Upper lobe of left lung (tissue), 6 donors: ENCODE data around the gene CARD18. TPM values are rescaled to one million over a fixed set of nuclear protein-coding genes. Genes with fewer than 3 reads are reported as not detected.
"Not testable (repeated sequence)": the region's sequence is repeated elsewhere in the genome, so short reads cannot be mapped to it uniquely, and the experiment has no call there.

Experiments
- ATAC-seq, 2 donors: fragments of 200-7000 bp; cut with Tn5 transposase; one replicate each; pipeline ENCODE4 v1.9.1; 2022; ENCODE audit warnings: mild to moderate bottlenecking in 2 of 2, moderate library complexity in 2 of 2; ENCODE audit not compliant: low FRiP score in 2 of 2
- DNase-seq, 2 donors: peaks; one replicate each; pipeline ENCODE4 v3.0.0-alpha.2; 2019 to 2020
- H3K27ac ChIP-seq, 4 donors: fragments of 200-600 bp; sonication (generic); one replicate each; pipeline ENCODE4 v1.5.1; 2016 to 2019
- H3K27me3 ChIP-seq, 4 donors: fragments of 200-600 bp; sonication (generic); one replicate each; pipeline ENCODE4 v1.5.1; 2017 to 2019
- H3K36me3 ChIP-seq, 4 donors: fragments of 200-600 bp; sonication (generic); one replicate each; pipeline ENCODE4 v1.5.1; 2016 to 2019
- H3K4me1 ChIP-seq, 4 donors: fragments of 200-600 bp; sonication (generic); one replicate each; pipeline ENCODE4 v1.5.1; 2018 to 2019
- H3K4me3 ChIP-seq, 4 donors: fragments of 200-600 bp; sonication (generic); one replicate each; pipeline ENCODE4 v1.5.1; 2017 to 2019; ENCODE audit warnings: mild to moderate bottlenecking in 2 of 4, moderate library complexity in 1 of 4
- H3K9me3 ChIP-seq, 4 donors: fragments of 200-600 bp; sonication (generic); one replicate each; pipeline ENCODE4 v1.5.1; 2018 to 2019
- EP300 ChIP-seq, 4 donors: sonication (generic); formaldehyde crosslinking; IDR thresholded peaks; one replicate each; pipeline ENCODE4 v1.5.1; 2017; ENCODE audit warnings: antibody characterized with exemption in 4 of 4, control low read depth in 2 of 4
- POLR2A ChIP-seq, 4 donors: fragments of 450-650 bp; IDR thresholded peaks; one replicate each; pipeline ENCODE4 v1.5.1; 2016 to 2017; ENCODE audit warnings: antibody characterized with exemption in 4 of 4, mild to moderate bottlenecking in 2 of 4
- POLR2AphosphoS5 ChIP-seq, 2 donors: sonication (generic); formaldehyde crosslinking; IDR thresholded peaks; one replicate each; pipeline ENCODE4 v1.5.1; 2017; ENCODE audit warnings: antibody characterized with exemption in 2 of 2
- WGBS, 2 donors: methylation state at CpG; one replicate each; pipeline ENCODE4 v1.1.5; 2017 to 2018; 5-methylcytosine and 5-hydroxymethylcytosine counted together
- total RNA-seq, 6 donors: library from RNA; depleted of rRNA in 4 of 6; stranded (reverse); fragments of >200 nt in 4 of 6; gene quantifications; one replicate each; pipeline versions ENCODE4 v1.1.0 to v1.2.1, GENCODE V29; 2016 to 2021
- TF ChIP-seq, protein P1 (sequence below), 6 experiments: fragments of 450-650 bp in 4 of 6; fragments of 200-600 bp in 2 of 6; sonication (generic) in 2 of 6; IDR thresholded peaks; one replicate each; pipeline ENCODE4 v1.5.1; 2016 to 2019; ENCODE audit warnings: antibody characterized with exemption in 6 of 6
- donor health status: DM: no; HTN: no; CAD: no; lungs with moderate emphysema.
- donor health status: DM: no; HTN: yes; CAD: no; lungs with severe emphysema.

CARD18 gene
- total RNA-seq, 6 donors from 2014 or later, result not detected

DNA sequence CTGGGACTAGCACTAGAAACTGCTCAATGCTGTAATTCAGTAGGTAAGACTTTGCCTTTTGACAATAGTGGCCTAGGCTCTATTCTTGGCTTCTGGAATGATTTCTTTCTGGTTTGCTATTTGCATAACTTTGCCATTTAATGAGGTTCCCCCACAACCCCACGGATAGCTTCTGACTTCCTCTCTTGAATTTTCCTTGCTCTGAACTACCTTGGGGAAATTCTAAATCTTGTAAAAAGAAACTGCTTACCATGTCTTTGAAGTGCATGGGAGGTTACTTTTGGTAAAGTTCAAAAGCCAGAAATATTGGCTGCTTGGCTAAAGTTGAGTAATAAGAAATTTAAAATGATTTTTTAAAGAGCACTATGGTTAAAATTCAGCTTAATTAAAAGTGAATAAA, 35.3 kb downstream of the CARD18 start:
- Histone ChIP-seq H3K36me3 (no peaks in the 10 kb centered on the region), H3K4me1 (peaks cover 0 to 12% (median 7%) of the 10 kb centered on the region in 4 donors), H3K9me3 (no peaks in the 10 kb centered on the region), H3K27ac (no peak overlapping the region), H3K4me3 (no peak overlapping the region), H3K27me3 (no peaks in the 10 kb centered on the region)
- no peak for ATAC-seq
- WGBS, 2 donors, result 48 to 67% methylated on average over 1 of the region's 1 CpG
- no peak for DNase-seq
- TF ChIP-seq EP300 (IDR thresholded peaks at IDR 0.05), result no peak
- TF ChIP-seq POLR2A (IDR thresholded peaks at IDR 0.05), result no peak
- TF ChIP-seq POLR2AphosphoS5 (IDR thresholded peaks at IDR 0.05), result no peak
- TF ChIP-seq, protein P1, sequence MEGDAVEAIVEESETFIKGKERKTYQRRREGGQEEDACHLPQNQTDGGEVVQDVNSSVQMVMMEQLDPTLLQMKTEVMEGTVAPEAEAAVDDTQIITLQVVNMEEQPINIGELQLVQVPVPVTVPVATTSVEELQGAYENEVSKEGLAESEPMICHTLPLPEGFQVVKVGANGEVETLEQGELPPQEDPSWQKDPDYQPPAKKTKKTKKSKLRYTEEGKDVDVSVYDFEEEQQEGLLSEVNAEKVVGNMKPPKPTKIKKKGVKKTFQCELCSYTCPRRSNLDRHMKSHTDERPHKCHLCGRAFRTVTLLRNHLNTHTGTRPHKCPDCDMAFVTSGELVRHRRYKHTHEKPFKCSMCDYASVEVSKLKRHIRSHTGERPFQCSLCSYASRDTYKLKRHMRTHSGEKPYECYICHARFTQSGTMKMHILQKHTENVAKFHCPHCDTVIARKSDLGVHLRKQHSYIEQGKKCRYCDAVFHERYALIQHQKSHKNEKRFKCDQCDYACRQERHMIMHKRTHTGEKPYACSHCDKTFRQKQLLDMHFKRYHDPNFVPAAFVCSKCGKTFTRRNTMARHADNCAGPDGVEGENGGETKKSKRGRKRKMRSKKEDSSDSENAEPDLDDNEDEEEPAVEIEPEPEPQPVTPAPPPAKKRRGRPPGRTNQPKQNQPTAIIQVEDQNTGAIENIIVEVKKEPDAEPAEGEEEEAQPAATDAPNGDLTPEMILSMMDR (IDR thresholded peaks at IDR 0.05), result no peak

DNA sequence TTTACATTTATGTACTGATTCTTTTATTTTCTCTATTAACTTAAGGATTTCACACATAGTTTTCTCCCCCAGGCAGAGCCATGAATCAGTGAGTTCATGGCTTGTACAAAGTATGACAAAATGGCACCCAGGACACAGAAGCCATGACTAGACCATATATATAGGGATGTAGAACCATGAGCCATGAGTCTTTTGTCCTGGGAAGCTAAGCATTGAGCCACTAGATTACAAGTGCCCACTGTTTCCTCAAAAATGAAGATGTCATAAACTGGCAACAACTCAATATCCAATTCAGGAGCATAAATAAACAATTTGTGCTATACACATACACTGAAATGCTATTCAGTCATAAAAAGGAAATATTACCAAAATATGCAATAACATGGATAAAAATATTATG, 36.2 kb downstream of the CARD18 start:
- Histone ChIP-seq H3K9me3 (no peaks in the 10 kb centered on the region), H3K4me3 (no peak overlapping the region), H3K27ac (no peak overlapping the region), H3K4me1 (peaks cover 0 to 6% (median 4%) of the 10 kb centered on the region in 4 donors), H3K27me3 (no peaks in the 10 kb centered on the region), H3K36me3 (no peaks in the 10 kb centered on the region)
- TF ChIP-seq, protein P1 (IDR thresholded peaks at IDR 0.05), result no peak
- no peak for TF ChIP-seq POLR2AphosphoS5 (IDR thresholded peaks at IDR 0.05)
- ATAC-seq (no peak), DNase-seq (no peak)

DNA sequence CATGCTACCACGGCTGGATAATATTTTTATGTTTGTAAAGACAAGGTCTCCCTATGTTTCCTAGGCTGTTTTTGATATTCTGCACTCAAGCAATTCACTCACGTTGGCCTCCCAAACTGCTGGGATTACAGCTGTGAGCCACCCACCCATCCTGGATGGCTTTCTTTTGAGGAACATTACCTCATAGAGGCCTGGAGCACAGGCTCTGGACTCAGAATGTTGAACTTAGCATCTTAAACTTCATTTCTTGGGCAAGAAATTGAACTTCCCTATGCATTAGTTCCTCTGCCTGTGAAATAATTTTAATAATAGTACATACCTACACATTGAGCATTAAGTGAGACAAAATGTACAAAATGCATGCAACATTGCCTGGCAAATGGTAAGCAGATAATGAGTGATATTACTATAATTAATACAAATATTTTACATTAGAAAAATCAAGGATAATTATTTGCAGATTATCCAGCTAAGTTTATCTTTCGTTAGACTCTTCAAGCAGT, 37.4 kb downstream of the CARD18 start:
- not testable (repeated sequence) for H3K27ac ChIP-seq, DNase-seq, H3K36me3 ChIP-seq, H3K4me3 ChIP-seq, H3K27me3 ChIP-seq, H3K9me3 ChIP-seq, H3K4me1 ChIP-seq
- 92 to 95% methylated on average over 1 to 2 of the region's 3 CpGs for WGBS, 2 donors
- peak in 1 of 2 donors; percentile 52 for ATAC-seq

DNA sequence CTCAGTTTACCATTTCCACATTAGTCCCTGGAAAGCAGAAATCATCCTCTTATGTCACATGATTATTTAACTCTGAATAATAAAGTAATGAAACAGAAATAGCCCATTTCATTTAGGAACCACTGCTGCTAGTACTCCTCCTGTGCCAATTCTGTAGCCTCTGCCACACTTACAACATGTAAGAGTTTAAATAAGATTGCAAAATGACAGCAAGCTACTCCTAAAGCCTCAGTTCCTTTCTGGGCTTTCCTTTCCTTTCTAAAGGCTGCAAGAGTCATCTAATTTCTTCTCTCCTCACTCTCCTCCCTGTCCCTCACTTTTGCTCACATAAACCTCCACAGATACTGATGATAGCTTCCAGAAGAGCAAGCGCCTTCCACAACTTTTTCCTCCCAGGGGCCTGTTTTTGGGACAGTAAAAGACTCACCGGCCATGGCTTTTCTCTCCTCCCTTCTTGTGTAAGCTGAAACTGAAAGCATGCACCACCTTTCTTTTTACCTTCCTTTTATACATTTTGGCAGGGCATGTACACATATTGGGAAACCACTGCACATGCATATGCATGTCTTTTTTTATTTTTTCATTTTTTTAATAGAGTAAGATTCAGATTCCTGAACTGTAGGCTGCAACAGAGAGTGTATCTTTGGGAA, 38.5 kb downstream of the CARD18 start:
- Histone ChIP-seq H3K27ac (peak overlapping the region in 2 of 4 donors; percentile 68 to 71), H3K4me3 (no peak overlapping the region), H3K9me3 (no peaks in the 10 kb centered on the region), H3K4me1 (peaks cover 0 to 6% (median 1%) of the 10 kb centered on the region in 4 donors), H3K27me3 (no peaks in the 10 kb centered on the region), H3K36me3 (no peaks in the 10 kb centered on the region)
- no peak for DNase-seq
- peak in 1 of 2 donors; percentile 59 for ATAC-seq
- TF ChIP-seq, protein P1 (IDR thresholded peaks at IDR 0.05), result no peak
- TF ChIP-seq POLR2A (IDR thresholded peaks at IDR 0.05) (no peak), POLR2AphosphoS5 (IDR thresholded peaks at IDR 0.05) (no peak), EP300 (IDR thresholded peaks at IDR 0.05) (no peak)
- WGBS, 2 donors, result 67 to 69% methylated on average over 2 of the region's 2 CpGs

DNA sequence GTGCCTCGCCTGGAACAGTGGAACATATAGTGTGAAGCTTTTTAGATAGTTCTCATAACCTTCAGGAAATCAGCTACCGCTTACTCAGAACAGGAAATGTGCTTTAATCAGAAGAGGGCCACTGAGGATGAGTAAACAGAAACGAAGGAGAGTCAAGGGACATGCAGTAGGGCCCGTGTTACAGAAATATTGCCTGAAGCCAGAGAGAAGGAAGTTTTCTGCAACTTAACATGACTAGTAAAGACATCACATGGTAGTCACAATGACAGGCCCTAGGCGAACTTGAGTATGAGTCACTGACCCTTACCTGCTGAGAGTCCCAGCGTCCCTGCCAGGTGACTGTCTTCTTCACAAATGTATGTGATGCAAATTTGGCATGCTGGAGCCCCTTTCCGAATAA, 39.4 kb downstream of the CARD18 start:
- Histone ChIP-seq H3K4me3 (no peak overlapping the region), H3K36me3 (no peaks in the 10 kb centered on the region), H3K9me3 (no peaks in the 10 kb centered on the region), H3K4me1 (peaks cover 0 to 6% (median 1%) of the 10 kb centered on the region in 4 donors), H3K27me3 (no peaks in the 10 kb centered on the region), H3K27ac (peak overlapping the region in 3 of 4 donors; percentile 27 to 71 (median 68))
- DNase-seq (peak in 1 of 2 donors; percentile 49), ATAC-seq (peak in 1 of 2 donors; percentile 47)
- WGBS, 2 donors, result 49 to 63% methylated on average over 7 of the region's 7 CpGs
- TF ChIP-seq POLR2AphosphoS5 (IDR thresholded peaks at IDR 0.05), result no peak

DNA sequence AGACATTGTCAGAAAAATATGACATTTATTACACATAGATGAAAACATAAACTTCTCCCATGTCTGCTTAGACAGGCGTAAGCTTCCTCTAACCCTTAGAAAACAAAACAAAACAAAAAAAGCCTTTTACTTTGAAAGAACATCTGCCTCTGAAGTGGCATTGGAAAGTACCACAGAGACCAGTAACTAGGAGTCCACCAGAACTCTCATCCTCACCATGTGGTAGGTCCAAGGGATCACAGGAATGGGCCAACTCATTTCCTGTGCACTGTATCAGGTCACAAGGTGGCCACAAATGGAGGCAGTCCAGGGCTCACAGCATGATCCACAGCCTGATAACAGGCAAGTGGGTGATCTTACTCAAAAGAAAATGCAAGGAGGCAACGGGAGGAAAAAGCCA, 40.0 kb downstream of the CARD18 start:
- not testable (repeated sequence) for H3K4me3 ChIP-seq, ATAC-seq, DNase-seq, H3K27me3 ChIP-seq, H3K9me3 ChIP-seq, H3K4me1 ChIP-seq, H3K36me3 ChIP-seq
- H3K27ac ChIP-seq, result peak overlapping the region in 2 of 4 donors; percentile 46 to 68
- WGBS, 2 donors, result 87 to 89% methylated on average over 2 of the region's 2 CpGs
